ENCODE measurements around the gene UGT2A1. TPM values are rescaled to one million over a fixed set of nuclear protein-coding genes. Genes with fewer than 3 reads are reported as not detected.
A peak's percentile ranks its signal among the peaks of the same experiment; 100 is the strongest.
"Not testable (repeated sequence)": the region's sequence is repeated elsewhere in the genome, so short reads cannot be mapped to it uniquely, and the experiment has no call there.

Gene UGT2A1
- total RNA-seq, 1 donor from 2014 or later: not detected

DNA sequence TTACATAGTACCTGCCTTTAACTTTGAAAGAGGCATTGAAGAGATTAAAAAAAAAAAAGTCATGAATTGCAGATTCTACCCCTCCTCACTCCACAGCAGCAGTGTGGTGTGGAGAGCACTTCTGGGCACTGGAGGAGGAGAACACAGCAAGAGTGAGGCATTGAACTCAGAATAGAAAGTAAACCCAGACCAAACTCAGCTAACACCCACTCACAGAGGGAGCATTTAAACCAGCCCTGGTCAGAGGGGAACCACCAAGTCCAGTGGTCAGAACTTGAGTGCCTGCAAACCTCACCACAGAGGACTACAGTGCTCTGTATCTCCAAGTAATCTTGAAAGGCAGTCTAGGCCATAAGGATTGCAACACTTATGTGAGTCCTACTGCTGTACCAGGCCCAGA is 15.6 kb upstream of the UGT2A1 start:
- H3K36me3 ChIP-seq (ENCODE audit: control insufficient read depth, insufficient read depth, low read length): no peaks in the 10 kb centered on the region
- TF ChIP-seq, protein P1, sequence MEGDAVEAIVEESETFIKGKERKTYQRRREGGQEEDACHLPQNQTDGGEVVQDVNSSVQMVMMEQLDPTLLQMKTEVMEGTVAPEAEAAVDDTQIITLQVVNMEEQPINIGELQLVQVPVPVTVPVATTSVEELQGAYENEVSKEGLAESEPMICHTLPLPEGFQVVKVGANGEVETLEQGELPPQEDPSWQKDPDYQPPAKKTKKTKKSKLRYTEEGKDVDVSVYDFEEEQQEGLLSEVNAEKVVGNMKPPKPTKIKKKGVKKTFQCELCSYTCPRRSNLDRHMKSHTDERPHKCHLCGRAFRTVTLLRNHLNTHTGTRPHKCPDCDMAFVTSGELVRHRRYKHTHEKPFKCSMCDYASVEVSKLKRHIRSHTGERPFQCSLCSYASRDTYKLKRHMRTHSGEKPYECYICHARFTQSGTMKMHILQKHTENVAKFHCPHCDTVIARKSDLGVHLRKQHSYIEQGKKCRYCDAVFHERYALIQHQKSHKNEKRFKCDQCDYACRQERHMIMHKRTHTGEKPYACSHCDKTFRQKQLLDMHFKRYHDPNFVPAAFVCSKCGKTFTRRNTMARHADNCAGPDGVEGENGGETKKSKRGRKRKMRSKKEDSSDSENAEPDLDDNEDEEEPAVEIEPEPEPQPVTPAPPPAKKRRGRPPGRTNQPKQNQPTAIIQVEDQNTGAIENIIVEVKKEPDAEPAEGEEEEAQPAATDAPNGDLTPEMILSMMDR (IDR thresholded peaks at IDR 0.05; ENCODE audit: insufficient read depth, low read length, severe bottlenecking): no peak
- H3K27me3 ChIP-seq (ENCODE audit: control insufficient read depth, insufficient read depth, low read length): no peaks in the 10 kb centered on the region
- DNase-seq (ENCODE audit: low read depth) (no peak), FAIRE-seq (no peak)
- no peak overlapping the region for H3K4me3 ChIP-seq (ENCODE audit: low read depth, low read length)

DNA sequence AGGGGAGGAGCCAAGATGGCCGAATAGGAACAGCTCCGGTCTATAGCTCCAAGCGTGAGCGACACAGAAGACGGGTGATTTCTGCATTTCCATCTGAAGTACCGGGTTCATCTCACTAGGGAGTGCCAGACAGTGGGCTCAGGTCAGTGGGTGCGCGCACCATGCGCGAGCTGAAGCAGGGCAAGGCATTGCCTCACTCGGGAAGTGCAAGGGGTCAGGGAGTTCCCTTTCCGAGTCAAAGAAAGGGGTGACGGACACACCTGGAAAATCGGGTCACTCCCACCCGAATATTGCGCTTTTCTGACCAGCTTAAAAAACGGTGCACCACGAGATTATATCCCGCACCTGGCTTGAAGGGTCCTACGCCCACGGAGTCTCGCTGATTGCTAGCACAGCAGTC is 11.0 kb upstream of the UGT2A1 start:
- H3K27me3 ChIP-seq (ENCODE audit: control insufficient read depth, insufficient read depth, low read length); H3K36me3 ChIP-seq (ENCODE audit: control insufficient read depth, insufficient read depth, low read length); FAIRE-seq; DNase-seq (ENCODE audit: low read depth); H3K4me3 ChIP-seq (ENCODE audit: low read depth, low read length): not testable (repeated sequence)

GRCh38 chr4:69661130-69661803 is 8.2 kb upstream of the UGT2A1 start:
- peak; percentile 13 for DNase-seq (ENCODE audit: low read depth)
- not testable (repeated sequence) for H3K4me3 ChIP-seq (ENCODE audit: low read depth, low read length); H3K36me3 ChIP-seq (ENCODE audit: control insufficient read depth, insufficient read depth, low read length); FAIRE-seq; H3K27me3 ChIP-seq (ENCODE audit: control insufficient read depth, insufficient read depth, low read length)

GRCh38 chr4:69658133-69658532 is 5.1 kb upstream of the UGT2A1 start:
- Histone ChIP-seq H3K27me3 (ENCODE audit: control insufficient read depth, insufficient read depth, low read length) (no peaks in the 10 kb centered on the region), H3K4me3 (ENCODE audit: low read depth, low read length) (no peak overlapping the region), H3K36me3 (ENCODE audit: control insufficient read depth, insufficient read depth, low read length) (no peaks in the 10 kb centered on the region)
- no peak for FAIRE-seq
- TF ChIP-seq, protein P1 (IDR thresholded peaks at IDR 0.05; ENCODE audit: insufficient read depth, low read length, severe bottlenecking): no peak
- no peak for DNase-seq (ENCODE audit: low read depth)

- no peak for FAIRE-seq
- Histone ChIP-seq H3K36me3 (ENCODE audit: control insufficient read depth, insufficient read depth, low read length) (no peaks in the 10 kb centered on the region), H3K27me3 (ENCODE audit: control insufficient read depth, insufficient read depth, low read length) (no peaks in the 10 kb centered on the region), H3K4me3 (ENCODE audit: low read depth, low read length) (no peak overlapping the region)
- TF ChIP-seq, protein P1 (IDR thresholded peaks at IDR 0.05; ENCODE audit: insufficient read depth, low read length, severe bottlenecking): no peak
- no peak for DNase-seq (ENCODE audit: low read depth)
These were observed 3.7 kb upstream of the UGT2A1 start for GRCh38 chr4:69656653-69657158.

DNA sequence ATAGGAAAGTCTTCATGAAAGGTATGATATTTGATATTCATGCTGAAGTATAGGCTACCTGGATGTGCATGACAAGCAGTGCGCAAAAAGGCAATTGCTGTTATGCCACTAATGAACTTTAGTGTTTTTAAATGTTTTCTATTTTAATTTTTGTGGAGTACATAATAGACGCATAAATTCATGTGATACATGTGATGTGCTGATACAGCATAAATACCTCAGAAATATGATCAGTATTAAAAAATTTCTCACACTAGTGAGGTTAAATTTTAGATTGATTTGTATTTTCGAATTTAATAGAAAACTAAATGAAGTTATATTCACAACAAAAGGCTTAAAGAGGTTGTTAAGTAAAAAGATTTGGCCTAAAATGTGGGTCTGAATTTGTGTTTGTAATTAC is 2.2 kb downstream of the UGT2A1 start:
- no peaks in the 10 kb centered on the region for H3K36me3 ChIP-seq (ENCODE audit: control insufficient read depth, insufficient read depth, low read length)
- no peak for DNase-seq (ENCODE audit: low read depth)
- FAIRE-seq: no peak
- H3K4me3 ChIP-seq (ENCODE audit: low read depth, low read length): no peak overlapping the region
- no peaks in the 10 kb centered on the region for H3K27me3 ChIP-seq (ENCODE audit: control insufficient read depth, insufficient read depth, low read length)
- TF ChIP-seq, protein P1 (IDR thresholded peaks at IDR 0.05; ENCODE audit: insufficient read depth, low read length, severe bottlenecking): no peak

GRCh38 chr4:69649629-69650028 is 3.4 kb downstream of the UGT2A1 start:
- DNase-seq (ENCODE audit: low read depth) (peak; percentile 88), FAIRE-seq (no peak)
- no peak overlapping the region for H3K4me3 ChIP-seq (ENCODE audit: low read depth, low read length)
- no peaks in the 10 kb centered on the region for H3K27me3 ChIP-seq (ENCODE audit: control insufficient read depth, insufficient read depth, low read length)
- TF ChIP-seq, protein P1 (IDR thresholded peaks at IDR 0.05; ENCODE audit: insufficient read depth, low read length, severe bottlenecking): no peak
- no peaks in the 10 kb centered on the region for H3K36me3 ChIP-seq (ENCODE audit: control insufficient read depth, insufficient read depth, low read length)
